Measurements from ENCODE around the gene RPS6KA5.

GRCh38 chr14:90807060-90807459, 253.4 kb downstream of the RPS6KA5 start:
- TF ChIP-seq CTCF (IDR thresholded peaks at IDR 0.05) = no peak
- TF ChIP-seq EZH2 (IDR thresholded peaks at IDR 0.05; ENCODE audit: borderline replicate concordance, insufficient read depth, low read depth, low read length, poor library complexity, severe bottlenecking) = no peak
